ENCODE data around the gene NPTX1.

The NPTX1 gene

GRCh38 chr17:80422981-80423380, 53.4 kb downstream of the NPTX1 start:
- H3K36me3 Mint-ChIP-seq (ENCODE audit: low read depth), result no peaks in the 10 kb centered on the region
- no peak overlapping the region for H3K4me3 Mint-ChIP-seq
- H3K4me1 Mint-ChIP-seq (ENCODE audit: low read depth), result peaks cover 7% of the 10 kb centered on the region
- H3K27ac Mint-ChIP-seq, result no peak overlapping the region
- H3K27me3 Mint-ChIP-seq (ENCODE audit: low read depth), result no peaks in the 10 kb centered on the region
- DNase-seq (ENCODE audit: low spot score), result no peak
- H3K9me3 Mint-ChIP-seq, result no peaks in the 10 kb centered on the region

- no peak overlapping the region for H3K4me3 Mint-ChIP-seq
Measured at GRCh38 chr17:80422276-80422675, 54.1 kb downstream of the NPTX1 start.

GRCh38 chr17:80421381-80422090, 54.9 kb downstream of the NPTX1 start:
- no peaks in the 10 kb centered on the region for H3K27me3 Mint-ChIP-seq (ENCODE audit: low read depth)
- no peak overlapping the region for H3K27ac Mint-ChIP-seq
- H3K4me3 Mint-ChIP-seq, result no peak overlapping the region
- no peak for DNase-seq (ENCODE audit: low spot score)
- no peaks in the 10 kb centered on the region for H3K9me3 Mint-ChIP-seq
- H3K36me3 Mint-ChIP-seq (ENCODE audit: low read depth), result peaks cover 1% of the 10 kb centered on the region
- H3K4me1 Mint-ChIP-seq (ENCODE audit: low read depth), result peaks cover 4% of the 10 kb centered on the region

More at GRCh38 chr17:80422276-80422675, 54.1 kb downstream of the NPTX1 start:
- Mint-ChIP-seq H3K36me3 (ENCODE audit: low read depth) (peaks cover 1% of the 10 kb centered on the region), H3K27ac (no peak overlapping the region), H3K27me3 (ENCODE audit: low read depth) (no peaks in the 10 kb centered on the region), H3K9me3 (no peaks in the 10 kb centered on the region), H3K4me1 (ENCODE audit: low read depth) (peaks cover 7% of the 10 kb centered on the region)
- DNase-seq (ENCODE audit: low spot score), result no peak

GRCh38 chr17:80419255-80419654, 57.2 kb downstream of the NPTX1 start:
- no peaks in the 10 kb centered on the region for H3K9me3 Mint-ChIP-seq
- no peak for DNase-seq (ENCODE audit: low spot score)
- peaks cover 8% of the 10 kb centered on the region for H3K4me1 Mint-ChIP-seq (ENCODE audit: low read depth)
- H3K36me3 Mint-ChIP-seq (ENCODE audit: low read depth), result peaks cover 3% of the 10 kb centered on the region
- H3K27ac Mint-ChIP-seq, result no peak overlapping the region
- peaks cover 3% of the 10 kb centered on the region for H3K27me3 Mint-ChIP-seq (ENCODE audit: low read depth)
- H3K4me3 Mint-ChIP-seq, result no peak overlapping the region

GRCh38 chr17:80418589-80418988, 57.8 kb downstream of the NPTX1 start:
- Mint-ChIP-seq H3K36me3 (ENCODE audit: low read depth) (peaks cover 3% of the 10 kb centered on the region), H3K27me3 (ENCODE audit: low read depth) (peaks cover 10% of the 10 kb centered on the region), H3K4me1 (ENCODE audit: low read depth) (peaks cover 7% of the 10 kb centered on the region), H3K9me3 (no peaks in the 10 kb centered on the region), H3K27ac (no peak overlapping the region), H3K4me3 (no peak overlapping the region)
- DNase-seq (ENCODE audit: low spot score), result no peak

Measured in T-helper 2 cell treated with Interferon-gamma antibody and Interleukin-4, amounts not matched to agents 5 μg/mL and 100 μg/mL, for 36 hours (primary cell).